ENCODE measurements around the gene HTR3C.
A peak's percentile ranks its signal among the peaks of the same experiment; 100 is the strongest.
"Not testable (repeated sequence)": the region's sequence is repeated elsewhere in the genome, so short reads cannot be mapped to it uniquely, and the experiment has no call there.

Gene HTR3C

GRCh38 chr3:184031187-184031792 lies 21.6 kb upstream of the HTR3C start, which contains the start of gene HTR3D:
TSS of gene HTR3D (plus strand) at chr3:184031742. CDS start at chr3:184031742, 0 bp downstream.
- peak; percentile 63; the same call in 1 of the 2 replicates for TF ChIP-seq PRDM1 (tag by site-specific recombination; IDR thresholded peaks at IDR 0.05)
- TF ChIP-seq KLF10 (tag by site-specific recombination; IDR thresholded peaks at IDR 0.05): no peak
- peak; percentile 53; the same call in 1 of the 2 replicates for TF ChIP-seq ZNF366 (tag by site-specific recombination; conservative IDR thresholded peaks at IDR 0.05)
- Histone ChIP-seq H3K4me1 (ENCODE audit: control insufficient read depth, insufficient read depth, low read length) (no peaks in the 10 kb centered on the region), H3K9me3 (ENCODE audit: control insufficient read depth, insufficient read depth, low read depth, low read length) (no peaks in the 10 kb centered on the region), H3K36me3 (ENCODE audit: control insufficient read depth in 2 of 2, insufficient read depth in 1 of 2, low read length in 2 of 2) (no peaks in the 10 kb centered on the region), H3K27ac (ENCODE audit: extremely low read depth, low read depth, low read length) (no peak within 1 kb of the TSS), H3K4me3 (ENCODE audit: low read depth, low read length) (no peak within 1 kb of the TSS)
- POLR2A ChIA-PET: no interaction called here
- CTCF ChIA-PET: interaction anchor here (0.7 kb wide), 1 partner anchor 19 kb away, joined by 4 read pairs; no protein-coding TSS in a partner anchor

DNA sequence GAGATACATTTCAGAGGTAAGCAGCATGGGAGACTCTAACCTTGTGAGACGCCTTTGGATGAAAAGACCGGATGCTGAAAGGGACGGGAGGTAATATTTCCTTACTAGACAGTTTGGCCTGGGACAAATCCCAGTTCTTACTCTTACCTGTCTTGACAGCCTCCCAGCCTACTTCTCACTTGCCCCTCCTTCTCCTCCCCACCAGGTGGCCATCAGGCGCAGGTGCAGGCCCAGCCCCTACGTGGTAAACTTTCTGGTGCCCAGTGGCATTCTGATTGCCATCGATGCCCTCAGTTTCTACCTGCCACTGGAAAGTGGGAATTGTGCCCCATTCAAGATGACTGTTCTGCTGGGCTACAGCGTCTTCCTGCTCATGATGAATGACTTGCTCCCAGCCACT lies 15.0 kb upstream of the HTR3C start:
- Histone ChIP-seq H3K4me1 (ENCODE audit: control insufficient read depth, insufficient read depth, low read length) (0 out of 2 replicates have a peak, but pooled peaks cover 3% of the 10 kb centered on the region), H3K36me3 (ENCODE audit: control insufficient read depth in 2 of 2, insufficient read depth in 1 of 2, low read length in 2 of 2) (no peaks in the 10 kb centered on the region), H3K4me3 (ENCODE audit: low read depth, low read length) (no peak overlapping the region), H3K9me3 (ENCODE audit: control insufficient read depth, insufficient read depth, low read depth, low read length) (no peaks in the 10 kb centered on the region), H3K27ac (ENCODE audit: extremely low read depth, low read depth, low read length) (no peak overlapping the region)
- POLR2A ChIA-PET: no interaction called here
- CTCF ChIA-PET: no interaction called here
- TF ChIP-seq ZNF16 (tag by site-specific recombination; IDR thresholded peaks at IDR 0.05; ENCODE audit: low read depth): no peak
- no peak for TF ChIP-seq ZBTB21 (tag by site-specific recombination; IDR thresholded peaks at IDR 0.05)
- no peak for TF ChIP-seq ZNF837 (tag by site-specific recombination; IDR thresholded peaks at IDR 0.05)
- TF ChIP-seq WT1 (tag by site-specific recombination; IDR thresholded peaks at IDR 0.05): no peak
- TF ChIP-seq, protein P1, sequence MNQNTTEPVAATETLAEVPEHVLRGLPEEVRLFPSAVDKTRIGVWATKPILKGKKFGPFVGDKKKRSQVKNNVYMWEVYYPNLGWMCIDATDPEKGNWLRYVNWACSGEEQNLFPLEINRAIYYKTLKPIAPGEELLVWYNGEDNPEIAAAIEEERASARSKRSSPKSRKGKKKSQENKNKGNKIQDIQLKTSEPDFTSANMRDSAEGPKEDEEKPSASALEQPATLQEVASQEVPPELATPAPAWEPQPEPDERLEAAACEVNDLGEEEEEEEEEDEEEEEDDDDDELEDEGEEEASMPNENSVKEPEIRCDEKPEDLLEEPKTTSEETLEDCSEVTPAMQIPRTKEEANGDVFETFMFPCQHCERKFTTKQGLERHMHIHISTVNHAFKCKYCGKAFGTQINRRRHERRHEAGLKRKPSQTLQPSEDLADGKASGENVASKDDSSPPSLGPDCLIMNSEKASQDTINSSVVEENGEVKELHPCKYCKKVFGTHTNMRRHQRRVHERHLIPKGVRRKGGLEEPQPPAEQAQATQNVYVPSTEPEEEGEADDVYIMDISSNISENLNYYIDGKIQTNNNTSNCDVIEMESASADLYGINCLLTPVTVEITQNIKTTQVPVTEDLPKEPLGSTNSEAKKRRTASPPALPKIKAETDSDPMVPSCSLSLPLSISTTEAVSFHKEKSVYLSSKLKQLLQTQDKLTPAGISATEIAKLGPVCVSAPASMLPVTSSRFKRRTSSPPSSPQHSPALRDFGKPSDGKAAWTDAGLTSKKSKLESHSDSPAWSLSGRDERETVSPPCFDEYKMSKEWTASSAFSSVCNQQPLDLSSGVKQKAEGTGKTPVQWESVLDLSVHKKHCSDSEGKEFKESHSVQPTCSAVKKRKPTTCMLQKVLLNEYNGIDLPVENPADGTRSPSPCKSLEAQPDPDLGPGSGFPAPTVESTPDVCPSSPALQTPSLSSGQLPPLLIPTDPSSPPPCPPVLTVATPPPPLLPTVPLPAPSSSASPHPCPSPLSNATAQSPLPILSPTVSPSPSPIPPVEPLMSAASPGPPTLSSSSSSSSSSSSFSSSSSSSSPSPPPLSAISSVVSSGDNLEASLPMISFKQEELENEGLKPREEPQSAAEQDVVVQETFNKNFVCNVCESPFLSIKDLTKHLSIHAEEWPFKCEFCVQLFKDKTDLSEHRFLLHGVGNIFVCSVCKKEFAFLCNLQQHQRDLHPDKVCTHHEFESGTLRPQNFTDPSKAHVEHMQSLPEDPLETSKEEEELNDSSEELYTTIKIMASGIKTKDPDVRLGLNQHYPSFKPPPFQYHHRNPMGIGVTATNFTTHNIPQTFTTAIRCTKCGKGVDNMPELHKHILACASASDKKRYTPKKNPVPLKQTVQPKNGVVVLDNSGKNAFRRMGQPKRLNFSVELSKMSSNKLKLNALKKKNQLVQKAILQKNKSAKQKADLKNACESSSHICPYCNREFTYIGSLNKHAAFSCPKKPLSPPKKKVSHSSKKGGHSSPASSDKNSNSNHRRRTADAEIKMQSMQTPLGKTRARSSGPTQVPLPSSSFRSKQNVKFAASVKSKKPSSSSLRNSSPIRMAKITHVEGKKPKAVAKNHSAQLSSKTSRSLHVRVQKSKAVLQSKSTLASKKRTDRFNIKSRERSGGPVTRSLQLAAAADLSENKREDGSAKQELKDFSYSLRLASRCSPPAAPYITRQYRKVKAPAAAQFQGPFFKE (tag by site-specific recombination; IDR thresholded peaks at IDR 0.05; ENCODE audit: borderline replicate concordance): no peak
- TF ChIP-seq ZNF23 (tag by site-specific recombination; IDR thresholded peaks at IDR 0.05; ENCODE audit: borderline replicate concordance): no peak

- H3K36me3 ChIP-seq (ENCODE audit: control insufficient read depth in 2 of 2, insufficient read depth in 1 of 2, low read length in 2 of 2); H3K4me1 ChIP-seq (ENCODE audit: control insufficient read depth, insufficient read depth, low read length); H3K9me3 ChIP-seq (ENCODE audit: control insufficient read depth, insufficient read depth, low read depth, low read length); H3K4me3 ChIP-seq (ENCODE audit: low read depth, low read length); H3K27ac ChIP-seq (ENCODE audit: extremely low read depth, low read depth, low read length); POLR2A ChIA-PET; CTCF ChIA-PET: not testable (repeated sequence)
These were observed 14.5 kb upstream of the HTR3C start for GRCh38 chr3:184038307-184038706.

- ChIA-PET POLR2A (no interaction called here), CTCF (interaction anchor here (0.6 to 1.2 kb wide), 5 partner anchors 21 to 355 kb away, joined by 3 read pairs; partner anchors contain the start of genes ABCC5 and EIF2B5)
- Histone ChIP-seq H3K36me3 (ENCODE audit: control insufficient read depth in 2 of 2, insufficient read depth in 1 of 2, low read length in 2 of 2) (no peaks in the 10 kb centered on the region), H3K4me1 (ENCODE audit: control insufficient read depth, insufficient read depth, low read length) (0 out of 2 replicates have a peak, but pooled peaks cover 3% of the 10 kb centered on the region), H3K4me3 (ENCODE audit: low read depth, low read length) (no peak overlapping the region), H3K27ac (ENCODE audit: extremely low read depth, low read depth, low read length) (no peak overlapping the region), H3K9me3 (ENCODE audit: control insufficient read depth, insufficient read depth, low read depth, low read length) (no peaks in the 10 kb centered on the region)
- TF ChIP-seq ZEB2 (tag by site-specific recombination; IDR thresholded peaks at IDR 0.05) (0 out of 2 replicates have a peak, but pooled peaks have one; percentile 39), ZNF558 (tag by site-specific recombination; IDR thresholded peaks at IDR 0.05) (peak; percentile 42; the same call in 1 of the 2 replicates), SP7 (tag by site-specific recombination; IDR thresholded peaks at IDR 0.05) (0 out of 2 replicates have a peak, but pooled peaks have one; percentile 36), BCL11A (tag by site-specific recombination; IDR thresholded peaks at IDR 0.05; ENCODE audit: low read depth) (no peak), ZNF600 (tag by site-specific recombination; IDR thresholded peaks at IDR 0.05) (peak; percentile 12; the same call in 1 of the 2 replicates), PRDM6 (tag by site-specific recombination; IDR thresholded peaks at IDR 0.05) (peak; percentile 51), BCL11B (tag by site-specific recombination; IDR thresholded peaks at IDR 0.05; ENCODE audit: low read depth) (no peak), ZBTB48 (tag by site-specific recombination; IDR thresholded peaks at IDR 0.05) (peak; percentile 66), HOXA7 (CRISPR knock-in tag; IDR thresholded peaks at IDR 0.05; ENCODE audit: borderline replicate concordance) (no peak), ZNF629 (tag by site-specific recombination; IDR thresholded peaks at IDR 0.05) (peak; percentile 34; the same call in 1 of the 2 replicates), ZNF626 (tag by site-specific recombination; IDR thresholded peaks at IDR 0.05) (no peak), ZNF366 (tag by site-specific recombination; conservative IDR thresholded peaks at IDR 0.05) (0 out of 2 replicates have a peak, but pooled peaks have one; percentile 30), ZBTB21 (tag by site-specific recombination; IDR thresholded peaks at IDR 0.05) (0 out of 2 replicates have a peak, but pooled peaks have one; percentile 17)
These were observed 13.4 kb upstream of the HTR3C start for GRCh38 chr3:184039414-184039813.

Measured in HEK293 (cell line).